Ovary (tissue), 3 donors: ENCODE results near the gene MAML1.

Experiments used
- POLR2A ChIP-seq: fragments of 450-650 bp; IDR thresholded peaks from one replicate; pipeline ENCODE4 v1.6.1; 2017; ENCODE audit warnings: antibody characterized with exemption, mild to moderate bottlenecking, moderate library complexity
- TF ChIP-seq, protein P1 (sequence below), 3 donors: fragments of 450-650 bp in 2 of 3; fragments of 200-600 bp in 1 of 3; IDR thresholded peaks; one replicate each; pipeline versions ENCODE4 v1.5.1 to v1.8.0; 2016 to 2022; ENCODE audit warnings: antibody characterized with exemption in 3 of 3, mild to moderate bottlenecking in 1 of 3
- donor health status: DM: no; HTN: no; CAD: no.

DNA sequence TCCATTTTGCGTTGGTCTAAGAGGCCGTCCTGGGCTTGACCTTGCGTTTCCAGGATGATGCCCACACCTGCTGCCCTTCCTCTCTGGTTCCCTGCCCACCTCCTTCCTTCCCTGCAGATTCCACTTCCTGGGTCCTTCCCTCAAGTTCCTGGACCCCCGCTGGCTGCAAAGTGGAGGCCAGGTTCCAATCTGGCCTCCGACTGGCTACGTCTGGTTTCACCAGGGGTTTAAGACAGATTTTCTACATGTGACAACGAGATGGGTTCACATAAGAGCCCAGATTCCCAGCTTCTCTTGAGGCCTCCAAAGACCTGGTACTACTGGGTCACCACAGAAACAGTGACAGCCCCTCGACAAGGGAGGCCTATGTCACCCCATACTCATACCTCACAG, 71.9 kb downstream of the MAML1 start:
- TF ChIP-seq POLR2A = no peak
- TF ChIP-seq, protein P1, sequence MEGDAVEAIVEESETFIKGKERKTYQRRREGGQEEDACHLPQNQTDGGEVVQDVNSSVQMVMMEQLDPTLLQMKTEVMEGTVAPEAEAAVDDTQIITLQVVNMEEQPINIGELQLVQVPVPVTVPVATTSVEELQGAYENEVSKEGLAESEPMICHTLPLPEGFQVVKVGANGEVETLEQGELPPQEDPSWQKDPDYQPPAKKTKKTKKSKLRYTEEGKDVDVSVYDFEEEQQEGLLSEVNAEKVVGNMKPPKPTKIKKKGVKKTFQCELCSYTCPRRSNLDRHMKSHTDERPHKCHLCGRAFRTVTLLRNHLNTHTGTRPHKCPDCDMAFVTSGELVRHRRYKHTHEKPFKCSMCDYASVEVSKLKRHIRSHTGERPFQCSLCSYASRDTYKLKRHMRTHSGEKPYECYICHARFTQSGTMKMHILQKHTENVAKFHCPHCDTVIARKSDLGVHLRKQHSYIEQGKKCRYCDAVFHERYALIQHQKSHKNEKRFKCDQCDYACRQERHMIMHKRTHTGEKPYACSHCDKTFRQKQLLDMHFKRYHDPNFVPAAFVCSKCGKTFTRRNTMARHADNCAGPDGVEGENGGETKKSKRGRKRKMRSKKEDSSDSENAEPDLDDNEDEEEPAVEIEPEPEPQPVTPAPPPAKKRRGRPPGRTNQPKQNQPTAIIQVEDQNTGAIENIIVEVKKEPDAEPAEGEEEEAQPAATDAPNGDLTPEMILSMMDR (IDR thresholded peaks at IDR 0.05) = no peak
